Endothelial cell of umbilical vein (primary cell): Measurements from ENCODE around the gene CNTF. TPM values are rescaled to one million over a fixed set of nuclear protein-coding genes. Genes with fewer than 3 reads are reported as not detected.

Experiments
- BruUV-seq: library from RNA; stranded (reverse); fragments of 400-500 nt; replicated peaks from 2 replicates; lab custom pipeline; 2021; lab: Mats Ljungman, UMichigan
- CTCF ChIA-PET: fragments of 300-600, 350-600 bp; sonication (Branson Sonifier 250); formaldehyde crosslinking; loops from one replicate; lab custom pipeline; 2021; ENCODE audit warnings: antibody characterized with exemption, inconsistent platforms; lab: Charles Lee
- POLR2A ChIA-PET: fragments of 300-600, 350-600 bp; sonication (Branson Sonifier 250); formaldehyde crosslinking; loops from one replicate; lab custom pipeline; 2021; ENCODE audit warnings: antibody characterized with exemption, inconsistent platforms; lab: Charles Lee
- DNase-seq: peaks from one replicate; pipeline ENCODE4 v3.0.0-alpha.2; 2011; ENCODE audit warnings: low read depth, low spot score
- FAIRE-seq: peaks from 2 replicates; lab custom pipeline; 2011; peaks lifted over from hg19 to GRCh38; lab: Jason Lieb, UNC
- H2AFZ ChIP-seq: 2 replicates; pipeline ENCODE4 v1.6.0; 2012; ENCODE audit warnings: low read depth, low read length, control low read depth, inconsistent platforms
- H3K27ac ChIP-seq: 2 replicates; pipeline ENCODE4 v1.5.1; 2011; ENCODE audit warnings: low read depth, mild to moderate bottlenecking, control low read depth, low read length, moderate library complexity; ENCODE audit not compliant: insufficient read depth
- H3K27me3 ChIP-seq, 2 experiments: 2 replicates each; pipeline versions ENCODE4 v1.6.0 to v1.6.1; 2011; ENCODE audit warnings: low read length in 2 of 2, mixed read lengths in 1 of 2; ENCODE audit not compliant: control insufficient read depth in 2 of 2, insufficient read depth in 2 of 2
- H3K36me3 ChIP-seq, 2 experiments: 2 replicates in 1 of 2; 3 replicates in 1 of 2; pipeline ENCODE4 v1.5.1; 2011; ENCODE audit warnings: low read length in 2 of 2, mild to moderate bottlenecking in 1 of 2, moderate library complexity in 1 of 2; ENCODE audit not compliant: control insufficient read depth in 2 of 2, insufficient read depth in 2 of 2; ENCODE audit errors: extremely low read depth in 1 of 2
- H3K4me1 ChIP-seq: 3 replicates; pipeline ENCODE4 v1.5.1; 2011; ENCODE audit warnings: mild to moderate bottlenecking, low read length; ENCODE audit not compliant: control insufficient read depth, insufficient read depth; ENCODE audit errors: extremely low read depth
- H3K4me2 ChIP-seq: 2 replicates; pipeline ENCODE4 v1.6.1; 2011; ENCODE audit warnings: low read length, control low read depth, mixed read lengths; ENCODE audit not compliant: insufficient read depth
- H3K4me3 ChIP-seq, 3 experiments: fragments of 200-600 bp in 1 of 3; sonication (generic), shearing (Covaris generic) in 1 of 3; replicated peaks in 1 of 3; 2 replicates each; pipeline ENCODE4 v1.5.1; 2011 to 2016; ENCODE audit warnings: control low read depth in 3 of 3, low read length in 3 of 3, mild to moderate bottlenecking in 2 of 3, inconsistent platforms in 1 of 3, low read depth in 1 of 3, moderate library complexity in 1 of 3; ENCODE audit not compliant: insufficient read depth in 1 of 3
- H3K79me2 ChIP-seq: 2 replicates; pipeline ENCODE4 v1.6.0; 2012; ENCODE audit warnings: low read length, inconsistent platforms; ENCODE audit not compliant: control insufficient read depth, insufficient read depth
- H3K9ac ChIP-seq: replicated peaks from 2 replicates; pipeline ENCODE3; 2011; ENCODE audit warnings: low read length, control low read depth; ENCODE audit not compliant: insufficient read depth; ENCODE audit errors: extremely low read depth
- H3K9me1 ChIP-seq: replicated peaks from 3 replicates; pipeline ENCODE4 v1.6.0; 2011; ENCODE audit warnings: mild to moderate bottlenecking, low read length; ENCODE audit not compliant: control insufficient read depth, insufficient read depth; ENCODE audit errors: extremely low read depth
- H3K9me3 ChIP-seq: replicated peaks from 2 replicates; pipeline ENCODE4 v1.5.1; 2012; ENCODE audit warnings: low read length, inconsistent platforms; ENCODE audit not compliant: control insufficient read depth, insufficient read depth
- H4K20me1 ChIP-seq: replicated peaks from 2 replicates; pipeline ENCODE3; 2011; ENCODE audit warnings: mild to moderate bottlenecking, low read length; ENCODE audit not compliant: control insufficient read depth, insufficient read depth; ENCODE audit errors: extremely low read depth
- CTCF ChIP-seq, 2 donors: IDR thresholded peaks; 1 replicate in 1 of 2; 2 replicates in 1 of 2; pipeline ENCODE4 v1.5.1; 2011; ENCODE audit warnings: low read length in 2 of 2, mild to moderate bottlenecking in 2 of 2, moderate library complexity in 2 of 2, control low read depth in 1 of 2, inconsistent platforms in 1 of 2, low read depth in 1 of 2; ENCODE audit not compliant: insufficient read depth in 1 of 2; ENCODE audit errors: extremely low read depth in 1 of 2
- EZH2 ChIP-seq: IDR thresholded peaks from 2 replicates; pipeline ENCODE4 v1.6.1; 2012; ENCODE audit warnings: borderline replicate concordance, low read depth, mild to moderate bottlenecking, moderate library complexity, low read length, inconsistent platforms; ENCODE audit not compliant: severe bottlenecking
- FOS ChIP-seq: IDR thresholded peaks from 2 replicates; pipeline ENCODE4 v1.6.1; 2011; ENCODE audit warnings: mild to moderate bottlenecking, low read length, moderate library complexity, borderline replicate concordance; ENCODE audit not compliant: insufficient read depth
- GATA2 ChIP-seq: IDR thresholded peaks from 2 replicates; pipeline ENCODE4 v1.7.0; 2011; ENCODE audit warnings: low read depth, mild to moderate bottlenecking, moderate library complexity, mixed read lengths, low read length; ENCODE audit not compliant: insufficient read length, insufficient read depth
- JUN ChIP-seq: IDR thresholded peaks from 2 replicates; pipeline ENCODE4 v1.6.1; 2011; ENCODE audit warnings: borderline replicate concordance, low read depth; ENCODE audit not compliant: insufficient read length, insufficient read depth
- MAX ChIP-seq: IDR thresholded peaks from 2 replicates; pipeline ENCODE4 v1.6.1; 2011; ENCODE audit not compliant: insufficient read depth, insufficient read length
- MYC ChIP-seq: IDR thresholded peaks from one replicate; pipeline ENCODE4 v1.6.1; 2011; ENCODE audit warnings: mild to moderate bottlenecking, low read depth, low read length
- POLR2A ChIP-seq: IDR thresholded peaks from 2 replicates; pipeline ENCODE4 v1.6.1; 2012; ENCODE audit warnings: low read depth, mild to moderate bottlenecking, control low read depth, low read length
- POLR2AphosphoS5 ChIP-seq: IDR thresholded peaks from 2 replicates; pipeline ENCODE4 v1.6.1; 2012; ENCODE audit warnings: low read depth, mild to moderate bottlenecking, control low read depth, low read length, moderate library complexity; ENCODE audit not compliant: insufficient read depth
- dilution Hi-C: fragments of 300-500 bp; cut with MboI; formaldehyde crosslinking; loops from one replicate; pipeline ENCODE4 v1.15.0; 2019; ENCODE audit warnings: low sequenced_read_pairs; ENCODE audit not compliant: extremely low pct_ligation_motif_present
- intact Hi-C: fragments of 100-400 bp; cut with micrococcal nuclease; formaldehyde crosslinking; loops from one replicate; pipeline ENCODE4 v1.10.0; 2022
- polyA plus RNA-seq, 4 experiments: library from polyadenylated mRNA; depleted of rRNA in 3 of 4; stranded (reverse) in 3 of 4; unstranded in 1 of 4; fragments of >200 nt; gene quantifications; 2 replicates each; pipeline versions ENCODE4 v1.2.1 to v1.2.3, GENCODE V29; 2011 to 2012; ENCODE audit warnings: missing spikeins in 1 of 4
- total RNA-seq: library from RNA; stranded (reverse); gene quantifications from 2 replicates; pipeline ENCODE4 v1.2.3, GENCODE V29; 2021

Gene CNTF
- total and polyA plus RNA-seq, 2 donors (not counting 3 experiments of a cell fraction or from before 2014, with no cell fraction given): 0.84 to 3.3 TPM

- DNase-seq: peak; percentile 88
- Histone ChIP-seq H3K9me3 (no peaks in the 10 kb centered on the region), H3K27ac (peak overlapping the region; percentile 99), H4K20me1 (no peaks in the 10 kb centered on the region), H3K27me3 (no peaks in the 10 kb centered on the region), H3K4me3 (peak overlapping the region; percentile 8 to 85 (median 59)), H3K36me3 (no peaks in the 10 kb centered on the region), H3K9ac (peak overlapping the region; percentile 100), H2AFZ (no peak overlapping the region), H3K79me2 (peaks cover 31% of the 10 kb centered on the region), H3K4me2 (peak overlapping the region; percentile 78), H3K4me1 (peaks cover 55% of the 10 kb centered on the region), H3K9me1 (no peaks in the 10 kb centered on the region)
- ChIA-PET POLR2A (interaction anchor here (1.2 kb wide), 1 partner anchor 9 kb away, joined by 3 read pairs; no protein-coding TSS in a partner anchor), CTCF (interaction anchor here (0.9 to 5.8 kb wide), 8 partner anchors 9 to 581 kb away, joined by 3 to 62 read pairs (median 6); no protein-coding TSS in a partner anchor)
- TSS peak; percentile 63 for BruUV-seq
- dilution Hi-C loops: no loop called here
- FAIRE-seq: peak; percentile 80
- TF ChIP-seq POLR2AphosphoS5 (peak; percentile 93), POLR2A (peak; percentile 61), GATA2 (peak; percentile 84), EZH2 (no peak), MYC (no peak), MAX (no peak), FOS (peak; percentile 66), CTCF (IDR thresholded peaks at IDR 0.05; ENCODE audit: extremely low read depth in 1 of 2, insufficient read depth in 1 of 2, low read depth in 1 of 2, low read length in 2 of 2) (no peak), JUN (peak; percentile 36)
- intact Hi-C loops: loop anchor here (1.0 to 10.0 kb wide), 10 partner anchors 50 to 1263 kb away; partner anchors contain the start of genes FAM111A, FAM111B, MED19 and TMX2
Observed at GRCh38 chr11:58577555-58578135, 44.8 kb upstream of the CNTF start.
